Measurements from ENCODE around the gene SH3TC1.

SH3TC1 gene

DNA sequence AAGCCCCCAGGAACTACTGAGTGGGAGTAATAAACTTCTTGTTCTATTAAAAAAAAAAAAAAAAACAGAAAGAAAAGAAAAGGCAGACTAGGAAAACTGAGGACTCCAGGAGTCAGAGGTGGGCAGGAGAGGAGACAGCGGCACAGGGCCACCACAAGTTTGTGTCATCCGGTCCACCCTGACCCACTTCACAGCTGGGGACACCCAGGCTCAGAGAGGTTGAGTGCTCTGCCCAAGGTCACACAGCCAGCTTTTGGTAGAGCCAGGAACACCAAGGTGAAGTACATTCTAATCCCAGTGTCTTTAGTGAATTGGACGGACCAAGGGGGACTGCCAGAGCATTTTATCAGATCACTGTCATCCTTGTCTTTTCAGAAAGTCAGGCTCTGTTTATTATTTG, 24.1 kb upstream of the SH3TC1 start:
- no peaks in the 10 kb centered on the region for H3F3A ChIP-seq (ENCODE audit: insufficient read depth)
- TF ChIP-seq EZH2phosphoT487 (conservative IDR thresholded peaks at IDR 0.05; ENCODE audit: low read length): no peak

GRCh38 chr4:8175686-8176085, 23.4 kb upstream of the SH3TC1 start:
- H3K27me3 ChIP-seq (ENCODE audit: low read length): no peaks in the 10 kb centered on the region

More for the DNA sequence above, 24.1 kb upstream of the SH3TC1 start:
- Histone ChIP-seq H3K9me3 (ENCODE audit: insufficient read depth, low read length) (no peaks in the 10 kb centered on the region), H3K4me3 (ENCODE audit: insufficient read depth, low read length, poor library complexity, severe bottlenecking) (no peak overlapping the region), H4K20me1 (ENCODE audit: low read depth, low read length) (no peaks in the 10 kb centered on the region), H3K4me2 (ENCODE audit: low read depth, low read length, poor library complexity, severe bottlenecking) (no peak overlapping the region), H3K9me2 (replicated peaks; ENCODE audit: insufficient read depth, low read length) (no peaks in the 10 kb centered on the region), H3K27ac (ENCODE audit: low read depth, low read length) (no peak overlapping the region), H3K9ac (ENCODE audit: low read length) (no peak overlapping the region), H3K79me2 (ENCODE audit: insufficient read depth, low read length) (no peaks in the 10 kb centered on the region), H2AFZ (ENCODE audit: low read depth, low read length, severe bottlenecking) (no peak overlapping the region), H3K36me3 (ENCODE audit: low read length) (no peaks in the 10 kb centered on the region), H3K27me3 (ENCODE audit: low read length) (no peaks in the 10 kb centered on the region)

DNA sequence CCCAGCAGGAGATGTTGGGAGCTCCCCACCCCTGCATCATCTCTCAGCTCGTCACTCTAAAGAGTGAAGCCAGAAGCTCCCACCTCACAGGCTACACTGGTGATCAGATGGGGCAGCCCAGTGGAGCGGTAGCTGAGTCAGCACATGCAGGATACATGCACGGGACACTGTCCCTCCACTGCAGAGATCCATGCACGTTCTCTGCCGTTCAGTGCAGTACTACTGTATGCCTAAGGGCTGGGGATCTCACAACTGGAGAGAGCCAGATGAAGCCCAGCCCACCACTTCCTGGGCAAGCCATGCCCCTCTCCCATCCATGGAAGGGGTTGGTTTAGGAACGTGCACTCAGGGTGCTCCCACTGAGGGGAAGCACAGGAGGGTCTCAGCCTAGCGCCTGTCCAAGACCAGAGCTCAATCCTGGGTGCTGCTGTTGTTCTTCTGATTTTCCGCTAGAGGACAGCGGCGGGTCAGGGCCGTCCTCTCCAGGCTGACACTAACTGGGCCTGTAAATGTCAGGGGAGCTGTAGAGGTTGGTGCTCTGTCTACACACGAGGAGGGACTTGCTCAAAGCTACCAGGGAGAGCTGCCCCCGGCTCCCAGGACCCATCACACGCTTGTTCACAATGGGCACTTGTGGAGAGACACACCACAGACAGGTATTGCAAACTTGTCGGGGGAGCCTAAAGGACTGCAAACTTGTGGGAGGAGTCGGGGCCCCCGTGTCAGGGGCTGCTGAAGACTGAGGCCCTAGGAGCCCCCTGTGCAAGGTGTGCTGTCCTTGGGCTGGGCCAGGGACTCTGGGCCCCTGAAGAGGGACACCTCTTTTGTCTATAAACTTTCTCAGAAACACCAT, 22.3 kb upstream of the SH3TC1 start:
- H3K27me3 ChIP-seq (ENCODE audit: low read length): no peaks in the 10 kb centered on the region
- no peaks in the 10 kb centered on the region for H3K9me3 ChIP-seq (ENCODE audit: insufficient read depth, low read length)
- H2AFZ ChIP-seq (ENCODE audit: low read depth, low read length, severe bottlenecking): no peak overlapping the region
- no peaks in the 10 kb centered on the region for H3F3A ChIP-seq (ENCODE audit: insufficient read depth)
- TF ChIP-seq EZH2phosphoT487 (conservative IDR thresholded peaks at IDR 0.05; ENCODE audit: low read length): no peak
- TF ChIP-seq, protein P1, sequence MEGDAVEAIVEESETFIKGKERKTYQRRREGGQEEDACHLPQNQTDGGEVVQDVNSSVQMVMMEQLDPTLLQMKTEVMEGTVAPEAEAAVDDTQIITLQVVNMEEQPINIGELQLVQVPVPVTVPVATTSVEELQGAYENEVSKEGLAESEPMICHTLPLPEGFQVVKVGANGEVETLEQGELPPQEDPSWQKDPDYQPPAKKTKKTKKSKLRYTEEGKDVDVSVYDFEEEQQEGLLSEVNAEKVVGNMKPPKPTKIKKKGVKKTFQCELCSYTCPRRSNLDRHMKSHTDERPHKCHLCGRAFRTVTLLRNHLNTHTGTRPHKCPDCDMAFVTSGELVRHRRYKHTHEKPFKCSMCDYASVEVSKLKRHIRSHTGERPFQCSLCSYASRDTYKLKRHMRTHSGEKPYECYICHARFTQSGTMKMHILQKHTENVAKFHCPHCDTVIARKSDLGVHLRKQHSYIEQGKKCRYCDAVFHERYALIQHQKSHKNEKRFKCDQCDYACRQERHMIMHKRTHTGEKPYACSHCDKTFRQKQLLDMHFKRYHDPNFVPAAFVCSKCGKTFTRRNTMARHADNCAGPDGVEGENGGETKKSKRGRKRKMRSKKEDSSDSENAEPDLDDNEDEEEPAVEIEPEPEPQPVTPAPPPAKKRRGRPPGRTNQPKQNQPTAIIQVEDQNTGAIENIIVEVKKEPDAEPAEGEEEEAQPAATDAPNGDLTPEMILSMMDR (IDR thresholded peaks at IDR 0.05; ENCODE audit: insufficient read depth, low read length, poor library complexity, severe bottlenecking): peak; percentile 60
- H3K36me3 ChIP-seq (ENCODE audit: low read length): no peaks in the 10 kb centered on the region
- H3K9me2 ChIP-seq (replicated peaks; ENCODE audit: insufficient read depth, low read length): no peaks in the 10 kb centered on the region
- no peaks in the 10 kb centered on the region for H4K20me1 ChIP-seq (ENCODE audit: low read depth, low read length)
- no peak overlapping the region for H3K9ac ChIP-seq (ENCODE audit: low read length)
- H3K4me2 ChIP-seq (ENCODE audit: low read depth, low read length, poor library complexity, severe bottlenecking): no peak overlapping the region
- no peak overlapping the region for H3K4me3 ChIP-seq (ENCODE audit: insufficient read depth, low read length, poor library complexity, severe bottlenecking)
- H3K27ac ChIP-seq (ENCODE audit: low read depth, low read length): no peak overlapping the region
- no peaks in the 10 kb centered on the region for H3K79me2 ChIP-seq (ENCODE audit: insufficient read depth, low read length)

More at GRCh38 chr4:8175686-8176085, 23.4 kb upstream of the SH3TC1 start:
- H3K4me3 ChIP-seq (ENCODE audit: insufficient read depth, low read length, poor library complexity, severe bottlenecking): no peak overlapping the region
- H3K79me2 ChIP-seq (ENCODE audit: insufficient read depth, low read length): no peaks in the 10 kb centered on the region
- H4K20me1 ChIP-seq (ENCODE audit: low read depth, low read length): no peaks in the 10 kb centered on the region
- TF ChIP-seq EZH2phosphoT487 (conservative IDR thresholded peaks at IDR 0.05; ENCODE audit: low read length): no peak
- TF ChIP-seq, protein P1 (IDR thresholded peaks at IDR 0.05; ENCODE audit: insufficient read depth, low read length, poor library complexity, severe bottlenecking): no peak
- no peaks in the 10 kb centered on the region for H3F3A ChIP-seq (ENCODE audit: insufficient read depth)
- H3K36me3 ChIP-seq (ENCODE audit: low read length): no peaks in the 10 kb centered on the region
- no peak overlapping the region for H3K4me2 ChIP-seq (ENCODE audit: low read depth, low read length, poor library complexity, severe bottlenecking)
- H3K27ac ChIP-seq (ENCODE audit: low read depth, low read length): no peak overlapping the region
- no peaks in the 10 kb centered on the region for H3K9me2 ChIP-seq (replicated peaks; ENCODE audit: insufficient read depth, low read length)
- H2AFZ ChIP-seq (ENCODE audit: low read depth, low read length, severe bottlenecking): no peak overlapping the region
- H3K9ac ChIP-seq (ENCODE audit: low read length): no peak overlapping the region
- no peaks in the 10 kb centered on the region for H3K9me3 ChIP-seq (ENCODE audit: insufficient read depth, low read length)

GRCh38 chr4:8177552-8177951, 21.5 kb upstream of the SH3TC1 start:
- Histone ChIP-seq H3K4me2 (ENCODE audit: low read depth, low read length, poor library complexity, severe bottlenecking) (no peak overlapping the region), H3K4me3 (ENCODE audit: insufficient read depth, low read length, poor library complexity, severe bottlenecking) (no peak overlapping the region), H3K9ac (ENCODE audit: low read length) (no peak overlapping the region), H3K27ac (ENCODE audit: low read depth, low read length) (no peak overlapping the region), H3K27me3 (ENCODE audit: low read length) (no peaks in the 10 kb centered on the region), H3K9me2 (replicated peaks; ENCODE audit: insufficient read depth, low read length) (no peaks in the 10 kb centered on the region), H3K36me3 (ENCODE audit: low read length) (no peaks in the 10 kb centered on the region), H3F3A (ENCODE audit: insufficient read depth) (no peaks in the 10 kb centered on the region), H2AFZ (ENCODE audit: low read depth, low read length, severe bottlenecking) (no peak overlapping the region), H3K79me2 (ENCODE audit: insufficient read depth, low read length) (no peaks in the 10 kb centered on the region), H3K9me3 (ENCODE audit: insufficient read depth, low read length) (no peaks in the 10 kb centered on the region), H4K20me1 (ENCODE audit: low read depth, low read length) (no peaks in the 10 kb centered on the region)
- TF ChIP-seq, protein P1 (IDR thresholded peaks at IDR 0.05; ENCODE audit: insufficient read depth, low read length, poor library complexity, severe bottlenecking): no peak
- TF ChIP-seq EZH2phosphoT487 (conservative IDR thresholded peaks at IDR 0.05; ENCODE audit: low read length): no peak

Measured in SU-DHL-6 (cell line).